GM19328 (cell line): ENCODE measurements around the gene CPNE2.
"Not testable (repeated sequence)": the region's sequence is repeated elsewhere in the genome, so short reads cannot be mapped to it uniquely, and the experiment has no call there.

ENCODE experiments used
- ATAC-seq: cut with Tn5 transposase; IDR thresholded peaks from one replicate; pipeline ENCODE4 v1.9.1; 2021; ENCODE audit warnings: mild to moderate bottlenecking, moderate library complexity; ENCODE audit not compliant: unreplicated experiment

Gene CPNE2

DNA sequence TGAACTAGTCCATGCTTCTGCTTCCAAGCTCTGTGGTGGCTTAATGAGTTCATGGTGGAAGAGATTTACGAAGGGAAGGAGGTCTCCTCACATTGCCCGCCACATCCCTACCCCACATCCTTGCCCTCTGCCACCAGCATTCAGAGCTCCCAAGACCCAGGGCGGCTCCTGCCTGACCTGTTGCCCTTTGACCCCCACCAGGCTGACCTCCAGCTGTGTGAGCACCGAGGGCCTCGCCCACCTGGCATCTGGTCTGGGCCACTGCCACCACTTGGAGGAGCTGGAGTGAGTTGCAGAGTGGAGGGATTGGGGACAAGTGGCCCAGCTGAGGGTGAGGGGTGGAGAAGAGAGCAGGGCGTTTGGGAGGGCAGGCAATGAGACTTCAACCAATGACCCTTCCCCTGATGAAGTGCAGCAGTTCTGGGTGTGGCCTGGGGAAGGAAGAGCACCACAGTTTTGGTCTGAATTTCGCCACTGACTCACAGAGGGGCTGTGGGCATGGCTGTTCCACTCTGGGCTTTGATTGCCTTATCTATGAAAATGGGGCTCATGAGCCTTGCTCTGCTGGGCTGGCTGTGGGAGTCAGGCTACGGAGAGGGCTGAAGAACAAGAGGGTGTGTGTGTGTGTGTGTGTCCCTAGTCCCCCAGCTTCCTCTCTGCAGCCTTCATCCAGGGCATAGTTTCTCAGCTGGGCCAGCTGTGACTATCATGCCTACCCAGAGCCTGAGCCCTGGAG lies 22.6 kb upstream of the CPNE2 start:
- no peak for ATAC-seq

DNA sequence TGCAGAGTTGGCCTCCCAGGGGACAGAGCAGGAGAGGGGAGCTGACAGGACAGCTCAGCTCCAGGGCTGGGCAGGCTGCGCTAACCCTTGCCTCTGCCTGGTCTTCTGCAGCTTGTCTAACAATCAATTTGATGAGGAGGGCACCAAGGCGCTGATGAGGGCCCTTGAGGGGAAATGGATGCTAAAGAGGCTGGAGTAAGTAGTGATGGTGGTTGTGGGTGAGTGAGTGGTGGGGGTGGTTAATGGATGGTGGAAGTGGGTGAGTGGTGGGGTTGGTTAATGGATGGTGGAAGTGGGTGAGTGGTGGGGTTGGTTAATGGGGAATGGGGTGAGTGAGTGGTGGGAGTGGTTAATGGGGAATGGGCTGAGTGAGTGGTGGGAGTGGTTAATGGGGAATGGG lies 22.0 kb upstream of the CPNE2 start:
- ATAC-seq: no peak

DNA sequence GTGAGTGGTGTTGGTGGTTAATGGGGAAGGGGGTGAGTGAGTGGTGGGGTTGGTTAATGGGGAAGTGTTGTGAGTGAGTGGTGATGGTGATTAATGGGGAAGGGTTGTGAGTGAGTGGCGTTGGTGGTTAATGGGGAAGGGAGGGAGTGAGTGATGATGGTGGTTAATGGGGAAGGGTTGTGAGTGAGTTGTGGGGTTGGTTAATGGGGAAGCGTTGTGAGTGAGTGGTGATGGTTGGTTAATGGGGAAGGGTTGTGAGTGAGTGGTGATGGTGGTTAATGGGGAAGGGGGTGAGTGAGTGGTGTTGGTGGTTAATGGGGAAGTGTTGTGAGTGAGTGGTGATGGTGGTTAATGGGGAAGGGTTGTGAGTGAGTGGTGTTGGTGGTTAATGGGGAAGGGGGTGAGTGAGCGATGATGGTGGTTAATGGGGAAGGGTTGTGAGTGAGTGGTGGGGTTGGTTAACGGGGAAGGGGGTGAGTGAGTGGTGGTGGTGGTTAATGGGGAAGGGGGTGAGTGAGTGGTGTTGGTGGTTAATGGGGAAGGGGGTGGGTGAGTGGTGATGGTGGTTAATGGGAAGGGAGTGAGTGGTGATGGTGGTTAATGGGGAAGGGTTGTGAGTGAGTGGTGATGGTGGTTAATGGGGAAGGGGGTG lies 21.2 kb upstream of the CPNE2 start:
- ATAC-seq: not testable (repeated sequence)

- no peak for ATAC-seq
Observed at GRCh38 chr16:57071831-57072582, 20.4 kb upstream of the CPNE2 start.

DNA sequence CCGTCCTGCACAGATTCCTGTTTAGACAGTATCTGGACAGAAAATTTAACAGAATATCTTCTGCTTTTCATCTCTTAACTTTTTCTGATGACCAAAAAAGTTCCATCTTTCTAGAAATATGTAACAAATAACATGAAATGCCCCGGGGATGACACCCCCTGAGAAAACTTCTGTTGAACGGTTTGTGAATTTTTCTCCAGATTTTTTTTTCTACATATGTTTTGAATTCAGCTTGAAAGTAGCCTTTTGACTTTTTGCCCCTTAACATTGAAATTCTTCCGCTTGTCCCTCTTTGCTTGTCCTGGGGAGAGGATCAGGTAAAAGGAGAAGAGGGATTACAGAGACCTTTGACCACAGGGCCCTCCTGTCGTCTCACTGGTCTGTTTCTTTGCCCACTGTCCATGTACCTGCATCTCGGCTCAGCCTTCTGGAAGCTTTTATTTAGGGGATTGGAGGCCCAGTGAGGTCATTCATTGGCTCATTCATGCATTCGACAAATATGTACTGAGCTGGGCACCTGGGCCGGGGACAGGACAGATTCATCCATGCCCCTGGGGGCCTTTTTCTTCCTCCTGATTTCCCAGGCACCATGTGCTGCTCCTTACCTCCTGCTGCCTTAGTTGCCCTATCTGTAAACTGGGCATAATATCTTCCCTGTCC lies 19.6 kb upstream of the CPNE2 start:
- ATAC-seq: no peak

DNA sequence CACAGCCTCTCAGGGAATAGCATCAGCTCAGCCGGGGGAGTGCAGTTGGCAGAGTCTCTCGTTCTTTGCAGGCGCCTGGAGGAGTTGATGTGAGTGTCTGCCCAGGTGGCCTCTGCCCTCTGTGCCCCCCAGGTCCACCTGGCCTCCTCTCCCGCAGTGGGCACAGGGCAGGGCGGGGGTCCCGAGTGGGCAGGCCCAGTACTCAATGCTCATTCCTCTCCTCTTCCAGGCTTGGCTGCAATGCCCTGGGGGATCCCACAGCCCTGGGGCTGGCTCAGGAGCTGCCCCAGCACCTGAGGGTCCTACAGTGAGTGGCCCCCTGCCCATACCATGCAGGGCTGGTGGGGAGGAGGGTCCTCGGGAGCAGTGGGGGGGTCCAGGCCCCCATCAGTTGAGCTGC lies 14.7 kb upstream of the CPNE2 start:
- no peak for ATAC-seq

DNA sequence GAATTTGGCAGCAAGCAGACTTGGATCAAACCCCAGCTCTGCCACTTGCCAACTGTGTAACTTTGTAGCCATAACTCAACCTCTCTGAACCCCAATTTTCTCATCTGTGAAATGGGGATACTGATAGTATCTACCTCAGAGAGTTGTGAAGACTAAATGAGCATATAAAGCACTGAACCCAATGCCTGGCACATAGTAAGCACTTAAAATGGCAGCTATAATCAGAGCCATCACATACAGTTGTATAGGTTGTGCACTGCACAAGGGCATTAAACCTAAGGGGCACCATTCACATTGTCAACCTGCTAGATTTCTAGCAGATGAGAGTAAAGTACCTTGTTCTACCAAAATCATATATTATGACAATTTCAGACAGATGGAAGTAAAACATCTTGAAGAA lies 10.6 kb upstream of the CPNE2 start:
- no peak for ATAC-seq

GRCh38 chr16:57082664-57083063 lies 9.7 kb upstream of the CPNE2 start:
- ATAC-seq: no peak

GRCh38 chr16:57083485-57084126 lies 8.8 kb upstream of the CPNE2 start:
- ATAC-seq: no peak

DNA sequence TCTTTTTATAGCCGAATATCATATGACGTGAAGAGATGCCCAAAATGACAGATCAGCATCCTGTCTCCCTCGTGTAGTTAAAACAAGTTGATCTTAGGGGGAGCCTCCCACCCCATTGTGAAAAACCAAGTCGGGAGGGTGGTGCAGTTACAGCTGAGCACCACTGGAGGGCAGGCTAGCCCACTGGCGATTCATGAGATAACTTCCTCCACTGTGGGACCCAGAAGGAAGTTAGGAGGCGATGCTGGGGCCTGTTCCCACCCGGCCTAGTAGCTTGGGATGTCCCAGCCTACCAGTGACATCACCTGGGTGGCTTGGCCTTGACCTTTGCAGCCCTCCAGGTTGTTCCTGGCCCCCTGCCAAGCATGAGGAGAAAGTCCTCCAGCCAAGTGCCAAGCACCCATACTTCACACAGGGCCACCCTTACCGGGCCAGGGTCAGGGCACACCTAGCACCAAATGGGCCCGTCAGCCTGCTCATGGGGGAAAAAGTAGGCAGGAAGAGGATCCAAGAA lies 8.1 kb upstream of the CPNE2 start:
- ATAC-seq: no peak

- no peak for ATAC-seq
Observed at GRCh38 chr16:57084996-57085395, 7.4 kb upstream of the CPNE2 start.

DNA sequence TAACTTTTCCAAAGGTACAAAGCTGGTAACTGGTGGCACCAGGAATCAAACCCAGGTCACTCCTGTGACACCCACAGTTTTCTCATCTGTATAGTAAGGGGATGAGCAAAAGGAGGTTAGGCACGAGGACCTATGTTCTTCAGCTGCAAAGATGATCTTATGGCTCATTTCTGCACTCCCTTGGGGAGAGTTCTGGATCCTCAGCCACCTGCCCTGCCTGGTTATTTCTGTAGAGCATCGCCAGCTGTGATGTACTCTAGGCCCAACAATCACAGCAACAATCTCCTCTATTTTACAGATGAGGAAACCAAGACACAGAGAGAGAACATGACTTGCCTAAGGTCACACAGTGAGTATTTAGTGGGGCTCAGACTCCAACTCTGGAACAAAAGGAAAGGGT lies 5.4 kb upstream of the CPNE2 start:
- no peak for ATAC-seq

DNA sequence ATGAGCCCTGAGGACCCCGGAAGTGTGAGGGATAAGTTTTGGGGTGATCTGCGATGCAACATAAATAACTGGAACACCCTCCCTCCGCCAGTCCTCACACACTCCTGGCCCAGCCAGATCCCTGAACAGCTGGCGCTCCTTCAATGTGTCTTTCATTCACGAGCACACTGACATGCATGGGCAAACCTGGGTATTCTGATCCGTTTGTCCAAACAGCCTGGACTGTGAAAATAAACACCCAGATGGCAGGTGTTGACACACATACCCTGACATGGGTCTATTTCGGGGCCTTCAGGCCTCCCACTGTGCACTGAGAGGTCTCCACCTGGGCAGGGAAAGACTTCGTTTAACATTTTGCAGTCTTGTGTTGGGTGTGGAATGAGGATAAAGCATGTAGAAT lies 3.0 kb upstream of the CPNE2 start:
- no peak for ATAC-seq

DNA sequence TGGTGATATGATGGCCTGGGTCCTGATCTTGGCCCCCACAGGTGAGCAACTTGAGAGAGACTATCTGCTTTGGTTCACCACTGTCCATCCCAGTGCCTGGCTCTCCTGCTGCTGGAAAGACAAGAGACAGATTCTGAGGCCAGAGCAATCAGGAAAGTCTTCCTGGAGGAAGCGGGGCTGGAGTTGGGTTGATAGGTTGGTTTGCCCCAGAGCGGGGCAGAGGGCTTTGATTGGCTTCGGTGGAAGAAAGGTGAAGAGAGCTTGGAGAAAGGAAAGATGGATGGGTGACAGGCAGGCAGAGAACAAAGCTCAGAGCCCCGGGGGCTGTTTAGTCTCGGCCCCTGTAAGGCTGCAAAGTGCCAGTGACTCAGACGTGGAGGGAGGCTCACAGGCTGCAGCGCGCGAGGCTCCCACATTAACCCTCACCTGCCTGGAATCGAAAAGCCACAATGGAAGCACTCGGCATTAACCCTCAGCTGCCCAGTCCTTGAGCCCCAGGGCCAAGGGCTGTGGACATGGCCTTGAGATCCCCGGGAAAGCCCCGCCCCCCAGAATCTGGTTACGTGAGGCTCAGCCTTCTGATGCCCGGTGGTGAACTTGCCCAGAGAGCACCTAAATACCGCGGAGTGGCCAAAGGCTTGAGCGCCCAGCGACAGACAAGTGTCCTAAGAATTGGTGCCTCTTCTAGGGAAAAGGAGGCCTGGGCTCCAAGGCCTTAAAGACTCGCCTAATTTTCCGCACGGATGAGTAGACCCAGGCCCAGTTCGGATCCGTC lies 996 bp upstream of the CPNE2 start:
- no peak for ATAC-seq

- peak; percentile 39 for ATAC-seq
Observed at GRCh38 chr16:57092786-57093411, 516 bp downstream of the CPNE2 start.

DNA sequence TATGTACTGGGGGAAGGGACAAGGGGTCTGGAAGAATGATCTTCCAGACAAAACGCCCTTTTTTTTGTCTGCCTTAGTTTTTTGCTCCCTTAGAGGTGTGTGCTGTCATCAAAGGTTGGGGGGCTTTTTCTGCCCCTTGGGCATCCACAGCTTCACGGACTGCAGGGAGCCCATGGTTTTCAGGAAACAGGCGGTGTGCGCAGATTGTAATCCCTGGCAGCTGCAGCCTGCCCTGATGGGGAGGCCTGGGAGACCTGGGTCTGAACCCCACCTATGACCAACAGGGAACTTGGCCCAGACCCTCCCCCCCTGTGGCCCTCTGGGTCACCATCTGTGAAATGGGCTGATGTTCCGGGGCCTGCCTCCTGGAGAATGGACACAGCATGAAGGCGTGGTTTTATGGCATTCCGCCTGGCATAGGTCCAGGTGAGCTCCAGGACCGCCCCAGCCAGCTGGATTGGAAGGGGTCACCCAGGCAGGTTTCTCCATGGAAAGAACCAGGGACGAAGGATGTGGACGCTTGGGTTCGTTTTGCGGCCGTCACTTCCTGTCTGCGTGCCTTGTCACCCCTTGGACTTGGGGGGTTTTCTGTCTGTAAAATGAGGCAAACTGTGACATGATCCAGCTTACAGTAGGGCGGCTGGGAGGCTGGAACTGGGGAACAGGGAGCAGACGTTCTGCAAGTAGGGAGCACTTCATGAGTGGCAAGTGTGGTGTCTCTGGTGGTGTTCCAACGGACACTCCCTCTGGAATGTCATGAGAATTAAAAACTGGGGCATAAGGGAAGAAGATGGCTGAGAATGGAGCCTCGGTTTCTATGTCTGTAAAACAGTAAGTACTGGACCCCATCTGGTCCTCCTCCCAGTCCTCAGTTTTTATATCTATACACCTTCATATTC lies 1.5 kb downstream of the CPNE2 start:
- ATAC-seq: no peak

- ATAC-seq: no peak
Observed at GRCh38 chr16:57094911-57095310, 2.5 kb downstream of the CPNE2 start.

DNA sequence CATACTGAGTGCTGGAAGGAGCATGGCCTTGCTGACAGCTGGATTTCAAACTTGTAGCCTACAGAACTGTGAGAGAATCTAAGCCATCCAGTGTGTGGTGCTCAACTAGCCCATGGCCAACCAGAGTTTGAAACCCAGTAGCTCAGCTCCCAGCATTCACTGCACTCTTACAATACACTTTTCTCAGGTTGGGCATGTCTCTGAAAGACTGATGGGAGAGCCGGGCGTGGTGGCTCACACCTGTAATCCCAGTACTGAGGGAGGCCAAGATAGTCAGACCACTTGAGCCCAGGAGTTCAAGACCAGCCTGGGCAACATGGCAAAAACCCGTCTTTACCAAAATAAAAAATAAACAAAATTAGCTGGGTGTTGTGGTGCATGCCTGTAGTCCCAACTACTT lies 3.8 kb downstream of the CPNE2 start:
- ATAC-seq: no peak

GRCh38 chr16:57096793-57097192 lies 4.4 kb downstream of the CPNE2 start:
- no peak for ATAC-seq
